ENCODE data around the gene MKRN2OS.

GRCh38 chr3:12518261-12519028, 26.9 kb downstream of the MKRN2OS start:
- TF ChIP-seq CTCF (IDR thresholded peaks at IDR 0.05; ENCODE audit: extremely low read depth in 1 of 2, insufficient read depth in 1 of 2, low read depth in 1 of 2, low read length in 2 of 2) (no peak), POLR2A (IDR thresholded peaks at IDR 0.05; ENCODE audit: low read depth, low read length) (no peak), MAX (IDR thresholded peaks at IDR 0.05; ENCODE audit: insufficient read depth, insufficient read length) (no peak), EZH2 (IDR thresholded peaks at IDR 0.05; ENCODE audit: borderline replicate concordance, low read depth, low read length, severe bottlenecking) (no peak), JUN (IDR thresholded peaks at IDR 0.05; ENCODE audit: borderline replicate concordance, insufficient read depth, insufficient read length, low read depth) (no peak), POLR2AphosphoS5 (IDR thresholded peaks at IDR 0.05; ENCODE audit: insufficient read depth, low read depth, low read length) (no peak)

Measured in endothelial cell of umbilical vein (primary cell).